Hematopoietic multipotent progenitor cell treated with erythropoietin and hydrocortisone succinate and interleukin-3 and kit ligand, for 17 days (in vitro differentiated cells): ENCODE measurements around the gene FAM118A.

Experiments used
- DNase-seq: peaks from one replicate; pipeline ENCODE4 v3.0.0-alpha.2; 2015; ENCODE audit warnings: low spot score

Gene FAM118A

DNA sequence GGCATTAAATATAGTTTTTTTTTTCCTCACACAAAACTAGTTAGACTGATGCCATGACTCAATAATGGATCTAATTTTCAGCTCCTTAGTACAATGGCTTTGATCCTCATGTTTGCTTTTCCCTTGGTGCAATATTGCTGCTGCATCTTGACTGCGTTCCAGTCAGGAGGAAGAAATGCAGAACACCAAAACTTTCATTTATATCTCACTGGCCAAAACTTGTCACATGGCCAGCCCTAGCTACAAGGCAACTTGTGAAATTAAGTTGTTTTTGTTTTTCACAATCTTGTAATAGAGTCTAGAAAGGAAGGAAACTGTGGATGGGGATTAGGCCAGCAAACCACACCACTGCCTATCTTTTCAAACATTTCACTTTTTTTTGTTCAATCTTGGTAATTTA is 67.0 kb downstream of the FAM118A start:
- no peak for DNase-seq

DNA sequence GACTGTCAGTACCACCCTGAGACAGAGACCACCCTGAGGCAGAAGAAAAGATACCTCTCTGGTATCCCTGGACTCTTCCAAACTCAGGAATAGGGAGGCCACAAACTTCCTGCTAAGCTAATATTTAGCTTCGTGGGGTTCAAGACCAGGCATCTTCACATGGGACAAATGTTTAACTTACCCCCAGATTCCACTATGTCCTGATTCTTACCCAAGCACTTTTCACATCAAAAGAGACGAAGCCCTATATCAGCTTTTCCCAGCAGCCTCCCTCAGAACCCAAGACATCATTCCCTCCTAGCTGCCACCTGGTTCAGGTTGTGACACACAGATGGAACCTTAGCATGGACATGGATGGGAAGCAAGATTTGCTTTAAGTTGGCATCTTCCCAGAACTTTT is 71.6 kb downstream of the FAM118A start:
- DNase-seq = no peak

DNA sequence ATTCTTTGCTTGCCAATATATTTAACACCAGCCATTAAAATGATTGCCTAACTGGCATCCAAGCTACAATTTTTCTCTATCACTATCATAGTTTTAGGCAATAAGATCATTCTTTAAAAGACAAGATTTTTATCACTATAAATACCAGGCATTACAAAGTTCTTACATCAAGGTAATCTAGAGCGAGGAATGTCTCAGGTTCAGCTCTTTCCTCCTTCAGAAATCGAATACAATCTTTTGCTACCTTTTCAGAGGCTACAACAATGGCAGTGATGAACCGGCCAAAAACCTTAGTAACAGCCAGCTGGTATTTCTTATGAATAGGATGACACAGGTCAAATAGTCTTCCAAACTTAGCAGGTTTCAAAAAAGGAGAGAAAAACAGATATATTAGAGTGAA is 79.8 kb downstream of the FAM118A start:
- DNase-seq = no peak
